ENCODE data around the gene EDEM2.
"Not testable (repeated sequence)": the region's sequence is repeated elsewhere in the genome, so short reads cannot be mapped to it uniquely, and the experiment has no call there.

Gene EDEM2

DNA sequence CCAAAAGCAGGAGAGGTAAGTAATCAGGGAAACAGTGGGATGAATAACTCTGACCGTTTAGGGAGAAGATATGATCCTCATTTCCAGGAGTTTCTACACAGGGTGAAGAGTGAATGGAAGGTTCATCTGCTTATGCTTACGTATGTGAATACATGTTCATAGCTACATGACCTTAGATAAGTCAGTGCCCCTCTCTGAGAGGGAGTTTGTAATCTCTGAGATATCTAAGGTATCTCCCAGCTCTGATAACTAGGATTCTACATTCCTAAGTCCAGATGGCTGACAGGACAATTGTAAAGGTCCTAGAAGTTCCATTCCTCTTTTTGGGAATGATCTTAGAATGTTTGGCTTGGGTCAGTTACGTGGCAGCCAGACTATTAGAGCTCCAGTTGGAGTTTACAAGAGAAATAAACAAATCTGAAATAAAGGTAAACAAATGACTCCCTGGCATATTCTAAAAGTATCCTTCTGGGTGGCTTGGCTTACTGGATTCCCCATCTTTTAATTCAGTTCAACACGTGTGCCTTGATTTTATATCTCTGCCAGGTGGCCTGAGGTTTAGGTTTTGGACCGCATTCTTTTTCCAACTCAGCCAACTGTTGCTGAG lies 40.6 kb upstream of the EDEM2 start:
- no peak for DNase-seq (ENCODE audit: low read depth)
- TF ChIP-seq, protein P1, sequence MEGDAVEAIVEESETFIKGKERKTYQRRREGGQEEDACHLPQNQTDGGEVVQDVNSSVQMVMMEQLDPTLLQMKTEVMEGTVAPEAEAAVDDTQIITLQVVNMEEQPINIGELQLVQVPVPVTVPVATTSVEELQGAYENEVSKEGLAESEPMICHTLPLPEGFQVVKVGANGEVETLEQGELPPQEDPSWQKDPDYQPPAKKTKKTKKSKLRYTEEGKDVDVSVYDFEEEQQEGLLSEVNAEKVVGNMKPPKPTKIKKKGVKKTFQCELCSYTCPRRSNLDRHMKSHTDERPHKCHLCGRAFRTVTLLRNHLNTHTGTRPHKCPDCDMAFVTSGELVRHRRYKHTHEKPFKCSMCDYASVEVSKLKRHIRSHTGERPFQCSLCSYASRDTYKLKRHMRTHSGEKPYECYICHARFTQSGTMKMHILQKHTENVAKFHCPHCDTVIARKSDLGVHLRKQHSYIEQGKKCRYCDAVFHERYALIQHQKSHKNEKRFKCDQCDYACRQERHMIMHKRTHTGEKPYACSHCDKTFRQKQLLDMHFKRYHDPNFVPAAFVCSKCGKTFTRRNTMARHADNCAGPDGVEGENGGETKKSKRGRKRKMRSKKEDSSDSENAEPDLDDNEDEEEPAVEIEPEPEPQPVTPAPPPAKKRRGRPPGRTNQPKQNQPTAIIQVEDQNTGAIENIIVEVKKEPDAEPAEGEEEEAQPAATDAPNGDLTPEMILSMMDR (IDR thresholded peaks at IDR 0.05; ENCODE audit: insufficient read depth, low read depth, low read length, missing control alignments): no peak
- H3K4me3 ChIP-seq (ENCODE audit: low read length): no peak overlapping the region

DNA sequence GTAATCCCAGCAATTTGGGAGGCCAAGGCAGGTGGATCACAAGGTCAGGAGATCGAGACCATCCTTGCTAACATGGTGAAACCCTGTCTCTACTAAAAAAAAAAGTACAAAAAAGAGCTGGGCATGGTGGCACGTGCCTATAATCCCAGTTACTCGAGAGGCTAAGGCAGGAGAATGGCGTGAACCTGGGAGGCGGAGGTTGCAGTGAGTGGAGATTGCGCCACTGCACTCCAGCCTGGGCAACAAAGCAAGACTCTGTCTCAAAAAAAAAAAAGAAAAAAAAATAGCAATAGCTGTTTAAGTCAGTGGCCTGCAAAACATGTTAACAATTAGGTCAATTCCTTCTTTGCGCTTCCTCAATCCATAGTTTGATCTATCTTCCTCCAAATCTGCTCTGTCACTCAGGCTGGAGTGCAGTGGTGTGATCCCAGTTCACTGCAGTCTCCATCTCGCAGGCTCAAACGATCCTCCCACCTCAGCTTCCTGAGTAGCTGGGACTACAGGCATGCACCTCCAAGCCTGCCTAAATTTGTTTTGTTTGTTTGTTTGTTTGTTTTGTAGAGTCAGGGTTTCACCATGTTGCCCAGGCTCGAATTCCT lies 39.7 kb upstream of the EDEM2 start:
- DNase-seq (ENCODE audit: low read depth); H3K4me3 ChIP-seq (ENCODE audit: low read length): not testable (repeated sequence)

DNA sequence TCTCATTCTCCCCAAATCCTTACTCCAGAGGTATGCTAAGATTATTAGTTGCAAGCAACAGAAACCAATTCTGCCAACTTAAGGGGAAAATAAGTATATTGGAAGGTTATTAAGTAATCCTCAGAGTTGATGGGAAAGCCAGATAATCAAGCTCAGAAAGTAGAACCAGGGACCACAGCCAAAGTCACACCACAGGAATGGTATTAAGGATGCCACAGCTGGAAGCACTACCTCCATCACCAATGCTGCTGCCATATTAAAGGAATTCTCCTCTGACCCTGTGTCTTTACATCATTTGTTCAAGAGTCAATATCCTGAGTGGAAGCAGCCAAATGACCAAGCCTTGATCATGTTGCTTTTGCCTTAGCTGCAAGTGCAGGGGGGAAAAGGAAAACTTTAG lies 34.6 kb upstream of the EDEM2 start:
- H3K4me3 ChIP-seq (ENCODE audit: low read length): no peak overlapping the region
- TF ChIP-seq, protein P1 (IDR thresholded peaks at IDR 0.05; ENCODE audit: insufficient read depth, low read depth, low read length, missing control alignments): no peak
- DNase-seq (ENCODE audit: low read depth): no peak

DNA sequence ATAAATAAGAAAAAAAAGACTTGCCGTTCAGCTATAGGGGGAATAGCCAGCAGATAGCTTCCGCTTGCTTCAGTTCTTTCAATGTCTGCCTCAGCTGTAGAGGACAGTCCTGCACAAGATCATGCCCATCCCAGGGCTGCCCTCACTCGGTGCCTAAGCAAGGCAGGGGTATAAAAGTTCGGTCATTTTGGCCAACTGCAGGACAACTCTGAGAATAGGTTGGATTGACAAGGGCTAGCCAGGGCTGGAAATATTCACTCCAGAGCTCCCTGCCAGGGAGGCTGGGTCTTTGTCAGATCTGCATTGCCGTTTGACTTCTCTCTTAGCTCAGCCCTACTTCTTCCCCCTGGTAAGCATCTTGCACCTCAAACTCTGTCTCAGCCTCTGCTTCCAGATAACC lies 33.1 kb upstream of the EDEM2 start:
- TF ChIP-seq, protein P1 (IDR thresholded peaks at IDR 0.05; ENCODE audit: insufficient read depth, low read depth, low read length, missing control alignments): no peak
- no peak for DNase-seq (ENCODE audit: low read depth)

DNA sequence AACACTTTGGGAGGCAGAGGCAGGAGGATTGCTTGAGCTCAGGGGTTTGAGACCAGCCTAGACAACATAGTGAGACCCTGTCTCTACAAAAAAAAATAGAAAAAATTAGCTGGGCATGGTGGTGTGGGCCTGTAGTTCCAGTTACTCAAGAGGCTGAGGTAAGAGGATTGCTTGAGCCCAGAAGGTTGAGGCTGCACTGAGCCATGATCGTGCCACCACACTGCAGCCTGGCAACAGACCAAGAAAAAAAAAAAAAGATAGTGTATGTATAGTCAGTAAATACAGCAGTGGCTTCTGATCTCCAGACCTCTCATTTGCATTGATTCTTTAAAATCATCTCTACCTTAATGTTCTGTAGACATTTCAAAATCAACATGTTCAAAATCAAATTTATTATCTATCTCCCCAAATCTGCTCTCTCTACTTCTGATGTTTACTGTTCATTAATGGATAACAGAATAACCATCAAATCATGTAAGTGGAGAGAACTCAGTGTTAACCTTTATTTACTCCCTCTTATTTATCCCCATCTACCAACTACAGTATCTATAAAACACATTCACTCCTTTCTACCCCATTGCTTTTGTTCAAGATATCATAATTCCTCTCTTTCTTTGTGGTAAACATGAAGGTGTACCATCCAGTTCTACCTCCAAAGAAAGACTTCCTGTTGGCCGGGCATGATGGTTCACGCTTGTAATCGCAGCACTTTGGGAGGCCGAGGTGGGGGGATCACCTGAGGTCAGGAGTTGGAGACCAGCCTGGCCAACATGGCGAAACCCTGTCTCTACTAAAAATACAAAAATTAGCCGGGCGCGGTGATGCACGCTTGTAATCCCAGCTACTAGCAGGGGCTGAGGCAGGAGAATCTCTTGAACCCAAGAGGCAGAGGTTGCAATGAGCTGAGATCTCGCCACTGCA lies 32.4 kb upstream of the EDEM2 start:
- DNase-seq (ENCODE audit: low read depth): no peak
- TF ChIP-seq, protein P1 (IDR thresholded peaks at IDR 0.05; ENCODE audit: insufficient read depth, low read depth, low read length, missing control alignments): no peak

More for the DNA sequence above, 33.1 kb upstream of the EDEM2 start:
- H3K4me3 ChIP-seq (ENCODE audit: low read length): no peak overlapping the region

DNA sequence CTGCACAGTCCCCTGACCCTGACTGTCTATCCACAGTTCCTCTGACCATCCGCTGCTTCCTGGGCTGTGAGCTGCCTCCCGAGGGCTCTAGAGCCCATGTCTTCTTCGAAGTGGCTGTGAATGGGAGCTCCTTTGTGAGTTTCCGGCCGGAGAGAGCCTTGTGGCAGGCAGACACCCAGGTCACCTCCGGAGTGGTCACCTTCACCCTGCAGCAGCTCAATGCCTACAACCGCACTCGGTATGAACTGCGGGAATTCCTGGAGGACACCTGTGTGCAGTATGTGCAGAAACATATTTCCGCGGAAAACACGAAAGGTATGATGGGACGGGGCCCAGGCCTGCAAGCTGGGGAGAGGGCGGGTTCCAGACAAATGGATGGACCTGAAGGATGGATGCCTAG lies 29.0 kb upstream of the EDEM2 start:
- H3K4me3 ChIP-seq (ENCODE audit: low read length): no peak overlapping the region
- no peak for DNase-seq (ENCODE audit: low read depth)
- TF ChIP-seq, protein P1 (IDR thresholded peaks at IDR 0.05; ENCODE audit: insufficient read depth, low read depth, low read length, missing control alignments): no peak

More for the DNA sequence above, 32.4 kb upstream of the EDEM2 start:
- no peak overlapping the region for H3K4me3 ChIP-seq (ENCODE audit: low read length)

DNA sequence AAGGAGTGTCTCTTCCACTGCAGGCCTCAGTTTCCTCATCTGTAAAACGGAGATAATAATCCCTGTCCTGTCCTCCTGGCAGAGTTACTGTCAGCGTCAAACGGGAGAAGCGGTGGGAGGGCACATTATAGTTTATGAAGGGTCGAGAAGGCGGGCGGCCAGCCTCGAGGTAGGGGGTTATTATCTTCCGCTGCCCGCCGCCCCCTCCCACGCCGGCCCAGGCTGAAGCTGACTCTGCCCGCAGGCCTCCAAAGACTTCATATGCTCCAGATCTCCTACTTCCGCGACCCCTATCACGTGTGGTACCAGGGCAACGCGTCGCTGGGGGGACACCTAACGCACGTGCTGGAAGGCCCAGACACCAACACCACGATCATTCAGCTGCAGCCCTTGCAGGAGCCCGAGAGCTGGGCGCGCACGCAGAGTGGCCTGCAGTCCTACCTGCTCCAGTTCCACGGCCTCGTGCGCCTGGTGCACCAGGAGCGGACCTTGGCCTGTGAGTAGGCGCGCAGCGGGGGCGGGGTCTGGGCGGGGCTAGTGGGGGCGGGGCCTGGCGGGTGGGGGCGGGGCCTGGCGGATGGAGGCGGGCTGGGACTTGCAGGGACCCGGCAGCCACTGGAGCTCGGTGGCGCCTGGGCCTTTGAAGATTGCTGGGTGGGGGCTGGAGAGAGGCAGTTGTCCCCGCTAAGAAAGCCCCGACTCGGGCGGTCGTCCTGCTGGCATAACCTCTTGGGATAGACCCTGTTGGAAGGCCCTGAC lies 27.5 kb upstream of the EDEM2 start:
- DNase-seq (ENCODE audit: low read depth): peak; percentile 38
- no peak overlapping the region for H3K4me3 ChIP-seq (ENCODE audit: low read length)
- TF ChIP-seq, protein P1 (IDR thresholded peaks at IDR 0.05; ENCODE audit: insufficient read depth, low read depth, low read length, missing control alignments): no peak
